Endothelial cell of umbilical vein (primary cell): ENCODE data around the gene FAM120B. TPM values are rescaled to one million over a fixed set of nuclear protein-coding genes. Genes with fewer than 3 reads are reported as not detected.

ENCODE experiments used
- BruUV-seq: library from RNA; stranded (reverse); fragments of 400-500 nt; replicated peaks from 2 replicates; lab custom pipeline; 2021; lab: Mats Ljungman, UMichigan
- CTCF ChIA-PET: fragments of 300-600, 350-600 bp; sonication (Branson Sonifier 250); formaldehyde crosslinking; loops from one replicate; lab custom pipeline; 2021; ENCODE audit warnings: antibody characterized with exemption, inconsistent platforms; lab: Charles Lee
- POLR2A ChIA-PET: fragments of 300-600, 350-600 bp; sonication (Branson Sonifier 250); formaldehyde crosslinking; loops from one replicate; lab custom pipeline; 2021; ENCODE audit warnings: antibody characterized with exemption, inconsistent platforms; lab: Charles Lee
- DNase-seq: peaks from one replicate; pipeline ENCODE4 v3.0.0-alpha.2; 2011; ENCODE audit warnings: low read depth, low spot score
- FAIRE-seq: peaks from 2 replicates; lab custom pipeline; 2011; peaks lifted over from hg19 to GRCh38; lab: Jason Lieb, UNC
- H2AFZ ChIP-seq: 2 replicates; pipeline ENCODE4 v1.6.0; 2012; ENCODE audit warnings: low read depth, low read length, control low read depth, inconsistent platforms
- H3K27ac ChIP-seq: 2 replicates; pipeline ENCODE4 v1.5.1; 2011; ENCODE audit warnings: low read depth, mild to moderate bottlenecking, control low read depth, low read length, moderate library complexity; ENCODE audit not compliant: insufficient read depth
- H3K27me3 ChIP-seq, 2 experiments: 2 replicates each; pipeline versions ENCODE4 v1.6.0 to v1.6.1; 2011; ENCODE audit warnings: low read length in 2 of 2, mixed read lengths in 1 of 2; ENCODE audit not compliant: control insufficient read depth in 2 of 2, insufficient read depth in 2 of 2
- H3K36me3 ChIP-seq, 2 experiments: 2 replicates in 1 of 2; 3 replicates in 1 of 2; pipeline ENCODE4 v1.5.1; 2011; ENCODE audit warnings: low read length in 2 of 2, mild to moderate bottlenecking in 1 of 2, moderate library complexity in 1 of 2; ENCODE audit not compliant: control insufficient read depth in 2 of 2, insufficient read depth in 2 of 2; ENCODE audit errors: extremely low read depth in 1 of 2
- H3K4me1 ChIP-seq: 3 replicates; pipeline ENCODE4 v1.5.1; 2011; ENCODE audit warnings: mild to moderate bottlenecking, low read length; ENCODE audit not compliant: control insufficient read depth, insufficient read depth; ENCODE audit errors: extremely low read depth
- H3K4me2 ChIP-seq: 2 replicates; pipeline ENCODE4 v1.6.1; 2011; ENCODE audit warnings: low read length, control low read depth, mixed read lengths; ENCODE audit not compliant: insufficient read depth
- H3K4me3 ChIP-seq, 3 experiments: fragments of 200-600 bp in 1 of 3; sonication (generic), shearing (Covaris generic) in 1 of 3; replicated peaks in 1 of 3; 2 replicates each; pipeline ENCODE4 v1.5.1; 2011 to 2016; ENCODE audit warnings: control low read depth in 3 of 3, low read length in 3 of 3, mild to moderate bottlenecking in 2 of 3, inconsistent platforms in 1 of 3, low read depth in 1 of 3, moderate library complexity in 1 of 3; ENCODE audit not compliant: insufficient read depth in 1 of 3
- H3K79me2 ChIP-seq: 2 replicates; pipeline ENCODE4 v1.6.0; 2012; ENCODE audit warnings: low read length, inconsistent platforms; ENCODE audit not compliant: control insufficient read depth, insufficient read depth
- H3K9ac ChIP-seq: replicated peaks from 2 replicates; pipeline ENCODE3; 2011; ENCODE audit warnings: low read length, control low read depth; ENCODE audit not compliant: insufficient read depth; ENCODE audit errors: extremely low read depth
- H3K9me1 ChIP-seq: replicated peaks from 3 replicates; pipeline ENCODE4 v1.6.0; 2011; ENCODE audit warnings: mild to moderate bottlenecking, low read length; ENCODE audit not compliant: control insufficient read depth, insufficient read depth; ENCODE audit errors: extremely low read depth
- H3K9me3 ChIP-seq: replicated peaks from 2 replicates; pipeline ENCODE4 v1.5.1; 2012; ENCODE audit warnings: low read length, inconsistent platforms; ENCODE audit not compliant: control insufficient read depth, insufficient read depth
- H4K20me1 ChIP-seq: replicated peaks from 2 replicates; pipeline ENCODE3; 2011; ENCODE audit warnings: mild to moderate bottlenecking, low read length; ENCODE audit not compliant: control insufficient read depth, insufficient read depth; ENCODE audit errors: extremely low read depth
- EZH2 ChIP-seq: IDR thresholded peaks from 2 replicates; pipeline ENCODE4 v1.6.1; 2012; ENCODE audit warnings: borderline replicate concordance, low read depth, mild to moderate bottlenecking, moderate library complexity, low read length, inconsistent platforms; ENCODE audit not compliant: severe bottlenecking
- FOS ChIP-seq: IDR thresholded peaks from 2 replicates; pipeline ENCODE4 v1.6.1; 2011; ENCODE audit warnings: mild to moderate bottlenecking, low read length, moderate library complexity, borderline replicate concordance; ENCODE audit not compliant: insufficient read depth
- GATA2 ChIP-seq: IDR thresholded peaks from 2 replicates; pipeline ENCODE4 v1.7.0; 2011; ENCODE audit warnings: low read depth, mild to moderate bottlenecking, moderate library complexity, mixed read lengths, low read length; ENCODE audit not compliant: insufficient read length, insufficient read depth
- JUN ChIP-seq: IDR thresholded peaks from 2 replicates; pipeline ENCODE4 v1.6.1; 2011; ENCODE audit warnings: borderline replicate concordance, low read depth; ENCODE audit not compliant: insufficient read length, insufficient read depth
- MYC ChIP-seq: IDR thresholded peaks from one replicate; pipeline ENCODE4 v1.6.1; 2011; ENCODE audit warnings: mild to moderate bottlenecking, low read depth, low read length
- POLR2A ChIP-seq: IDR thresholded peaks from 2 replicates; pipeline ENCODE4 v1.6.1; 2012; ENCODE audit warnings: low read depth, mild to moderate bottlenecking, control low read depth, low read length
- POLR2AphosphoS5 ChIP-seq: IDR thresholded peaks from 2 replicates; pipeline ENCODE4 v1.6.1; 2012; ENCODE audit warnings: low read depth, mild to moderate bottlenecking, control low read depth, low read length, moderate library complexity; ENCODE audit not compliant: insufficient read depth
- dilution Hi-C: fragments of 300-500 bp; cut with MboI; formaldehyde crosslinking; loops from one replicate; pipeline ENCODE4 v1.15.0; 2019; ENCODE audit warnings: low sequenced_read_pairs; ENCODE audit not compliant: extremely low pct_ligation_motif_present
- intact Hi-C: fragments of 100-400 bp; cut with micrococcal nuclease; formaldehyde crosslinking; loops from one replicate; pipeline ENCODE4 v1.10.0; 2022
- polyA plus RNA-seq, 4 experiments: library from polyadenylated mRNA; depleted of rRNA in 3 of 4; stranded (reverse) in 3 of 4; unstranded in 1 of 4; fragments of >200 nt; gene quantifications; 2 replicates each; pipeline versions ENCODE4 v1.2.1 to v1.2.3, GENCODE V29; 2011 to 2012; ENCODE audit warnings: missing spikeins in 1 of 4
- total RNA-seq: library from RNA; stranded (reverse); gene quantifications from 2 replicates; pipeline ENCODE4 v1.2.3, GENCODE V29; 2021
- TF ChIP-seq, protein P1 (sequence below): IDR thresholded peaks from 2 replicates; pipeline ENCODE4 v1.6.1; 2011; ENCODE audit not compliant: insufficient read depth, insufficient read length
- TF ChIP-seq, protein P2 (sequence below), 2 donors: IDR thresholded peaks; 1 replicate in 1 of 2; 2 replicates in 1 of 2; pipeline ENCODE4 v1.5.1; 2011; ENCODE audit warnings: low read length in 2 of 2, mild to moderate bottlenecking in 2 of 2, moderate library complexity in 2 of 2, control low read depth in 1 of 2, inconsistent platforms in 1 of 2, low read depth in 1 of 2; ENCODE audit not compliant: insufficient read depth in 1 of 2; ENCODE audit errors: extremely low read depth in 1 of 2

Gene FAM120B
- total and polyA plus RNA-seq, 2 donors (not counting 3 experiments of a cell fraction or from before 2014, with no cell fraction given) = 10.8 to 28.2 TPM

DNA sequence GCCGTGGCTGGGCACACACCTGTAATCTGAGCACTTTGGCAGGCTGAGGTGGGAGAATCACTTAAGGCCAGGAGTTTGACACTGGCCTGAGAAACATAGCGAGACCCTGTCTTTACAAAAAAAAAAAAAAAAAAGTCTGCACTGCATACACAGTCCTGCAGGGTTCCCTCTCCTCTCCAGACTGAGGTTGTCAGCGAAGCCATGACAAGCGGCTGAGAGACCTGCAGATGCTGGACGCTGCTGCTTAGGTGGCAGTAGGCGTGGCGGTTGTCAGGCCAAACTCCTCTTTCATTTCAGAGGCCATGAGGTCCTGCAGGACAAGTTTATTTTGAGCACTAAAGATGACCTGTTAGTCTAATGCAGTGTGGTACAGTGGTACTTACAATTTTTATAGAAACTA is 86.5 kb downstream of the FAM120B start:
- peaks cover 9 to 24% of the 10 kb centered on the region in 2 experiments for H3K36me3 ChIP-seq
- FAIRE-seq = no peak
- peaks cover 3% of the 10 kb centered on the region for H3K4me1 ChIP-seq
- no TSS peak for BruUV-seq
- no peaks in the 10 kb centered on the region for H3K27me3 ChIP-seq
- no peak overlapping the region for H3K27ac ChIP-seq
- no peak overlapping the region for H2AFZ ChIP-seq
- POLR2A ChIA-PET = no interaction called here
- H4K20me1 ChIP-seq = no peaks in the 10 kb centered on the region
- dilution Hi-C loops (no loop called here), intact Hi-C loops (no loop called here)
- no peak for DNase-seq
- no peak overlapping the region for H3K4me2 ChIP-seq
- H3K9me3 ChIP-seq = no peaks in the 10 kb centered on the region
- no peak overlapping the region for H3K4me3 ChIP-seq
- H3K9me1 ChIP-seq = no peaks in the 10 kb centered on the region
- no peak overlapping the region for H3K9ac ChIP-seq
- CTCF ChIA-PET = interaction anchor here (1.2 kb wide), 1 partner anchor 561 kb away, joined by 5 read pairs; no protein-coding TSS in a partner anchor
- TF ChIP-seq POLR2AphosphoS5 (no peak), GATA2 (no peak), FOS (no peak), POLR2A (no peak)
- TF ChIP-seq, protein P1, sequence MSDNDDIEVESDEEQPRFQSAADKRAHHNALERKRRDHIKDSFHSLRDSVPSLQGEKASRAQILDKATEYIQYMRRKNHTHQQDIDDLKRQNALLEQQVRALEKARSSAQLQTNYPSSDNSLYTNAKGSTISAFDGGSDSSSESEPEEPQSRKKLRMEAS = no peak
- H3K79me2 ChIP-seq = no peaks in the 10 kb centered on the region

- no peak overlapping the region for H3K4me3 ChIP-seq
- no peak overlapping the region for H2AFZ ChIP-seq
- intact Hi-C loops = no loop called here
- no peaks in the 10 kb centered on the region for H3K27me3 ChIP-seq
- H3K9me3 ChIP-seq = no peaks in the 10 kb centered on the region
- no peaks in the 10 kb centered on the region for H4K20me1 ChIP-seq
- DNase-seq (no peak), FAIRE-seq (no peak)
- H3K4me1 ChIP-seq = peaks cover 3% of the 10 kb centered on the region
- H3K36me3 ChIP-seq = peaks cover 9 to 23% of the 10 kb centered on the region in 2 experiments
- no peaks in the 10 kb centered on the region for H3K79me2 ChIP-seq
- POLR2A ChIA-PET = no interaction called here
- no peak overlapping the region for H3K4me2 ChIP-seq
- TF ChIP-seq GATA2 (no peak), JUN (no peak), FOS (no peak), POLR2A (no peak), EZH2 (no peak), POLR2AphosphoS5 (no peak), MYC (no peak)
- TF ChIP-seq, protein P1 = no peak
- TF ChIP-seq, protein P2, sequence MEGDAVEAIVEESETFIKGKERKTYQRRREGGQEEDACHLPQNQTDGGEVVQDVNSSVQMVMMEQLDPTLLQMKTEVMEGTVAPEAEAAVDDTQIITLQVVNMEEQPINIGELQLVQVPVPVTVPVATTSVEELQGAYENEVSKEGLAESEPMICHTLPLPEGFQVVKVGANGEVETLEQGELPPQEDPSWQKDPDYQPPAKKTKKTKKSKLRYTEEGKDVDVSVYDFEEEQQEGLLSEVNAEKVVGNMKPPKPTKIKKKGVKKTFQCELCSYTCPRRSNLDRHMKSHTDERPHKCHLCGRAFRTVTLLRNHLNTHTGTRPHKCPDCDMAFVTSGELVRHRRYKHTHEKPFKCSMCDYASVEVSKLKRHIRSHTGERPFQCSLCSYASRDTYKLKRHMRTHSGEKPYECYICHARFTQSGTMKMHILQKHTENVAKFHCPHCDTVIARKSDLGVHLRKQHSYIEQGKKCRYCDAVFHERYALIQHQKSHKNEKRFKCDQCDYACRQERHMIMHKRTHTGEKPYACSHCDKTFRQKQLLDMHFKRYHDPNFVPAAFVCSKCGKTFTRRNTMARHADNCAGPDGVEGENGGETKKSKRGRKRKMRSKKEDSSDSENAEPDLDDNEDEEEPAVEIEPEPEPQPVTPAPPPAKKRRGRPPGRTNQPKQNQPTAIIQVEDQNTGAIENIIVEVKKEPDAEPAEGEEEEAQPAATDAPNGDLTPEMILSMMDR (IDR thresholded peaks at IDR 0.05; ENCODE audit: extremely low read depth in 1 of 2, insufficient read depth in 1 of 2, low read depth in 1 of 2, low read length in 2 of 2) = no peak
- no peak overlapping the region for H3K27ac ChIP-seq
- CTCF ChIA-PET = interaction anchor here (0.9 to 1.2 kb wide), 2 partner anchors 9 to 562 kb away, joined by 5 to 6 read pairs; no protein-coding TSS in a partner anchor
- dilution Hi-C loops = no loop called here
- no TSS peak for BruUV-seq
- H3K9me1 ChIP-seq = no peaks in the 10 kb centered on the region
- H3K9ac ChIP-seq = no peak overlapping the region
Observed at GRCh38 chr6:170393807-170394399, 87.3 kb downstream of the FAM120B start.
